Right lobe of liver (tissue), 6 donors: ENCODE measurements around the gene LSP1. TPM values are rescaled to one million over a fixed set of nuclear protein-coding genes. Genes with fewer than 3 reads are reported as not detected.

Source experiments
- ATAC-seq, 4 donors: fragments of 200-7000 bp; cut with Tn5 transposase; one replicate each; pipeline ENCODE4 v1.9.1; 2020; ENCODE audit warnings: mild to moderate bottlenecking in 4 of 4, moderate library complexity in 4 of 4
- DNase-seq, 3 donors: peaks; one replicate each; pipeline ENCODE4 v3.0.0-alpha.2; 2020
- H3K27ac ChIP-seq, 3 donors: fragments of 200-600 bp; one replicate each; pipeline ENCODE4 v1.8.0; 2022
- H3K27me3 ChIP-seq, 2 donors: fragments of 200-600 bp; one replicate each; pipeline ENCODE4 v1.8.0; 2022
- H3K36me3 ChIP-seq, 4 donors: fragments of 200-600 bp; sonication (generic) in 1 of 4; one replicate each; pipeline versions ENCODE4 v1.5.1 to v1.8.0; 2017 to 2022; ENCODE audit warnings: control low read depth in 1 of 4
- H3K4me1 ChIP-seq, 4 donors: fragments of 200-600 bp; sonication (generic) in 1 of 4; one replicate each; pipeline versions ENCODE4 v1.5.1 to v1.8.0; 2017 to 2022; ENCODE audit warnings: control low read depth in 1 of 4
- H3K4me3 ChIP-seq, 3 donors: fragments of 200-600 bp; one replicate each; pipeline ENCODE4 v1.8.0; 2022
- H3K9me3 ChIP-seq, 4 donors: fragments of 200-600 bp; sonication (generic) in 1 of 4; one replicate each; pipeline versions ENCODE4 v1.5.1 to v1.8.0; 2017 to 2022; ENCODE audit warnings: control low read depth in 1 of 4
- POLR2A ChIP-seq: fragments of 450-650 bp; IDR thresholded peaks from one replicate; pipeline ENCODE4 v1.6.1; 2017; ENCODE audit warnings: antibody characterized with exemption, mild to moderate bottlenecking
- whole genome bisulfite sequencing: methylation state at CpG from one replicate; pipeline ENCODE4 v1.1.6; 2018; ENCODE audit warnings: low coverage, low lambda C conversion rate; ENCODE audit not compliant: insufficient coverage; ENCODE audit errors: missing lambda C conversion rate; 5-methylcytosine and 5-hydroxymethylcytosine counted together
- intact Hi-C, 2 donors: fragments of 100-400 bp; cut with DNase I; formaldehyde crosslinking; loops; one replicate each; pipeline versions ENCODE4 v1.11.2 to v1.14.1; 2022
- total RNA-seq, 6 experiments: library from RNA; depleted of rRNA in 2 of 6; stranded (reverse); fragments of >200 nt in 2 of 6; fragmentation: NEBNext Ultra II Directional in 3 of 6; extraction: Animal tissue kit (Norgen Biotek cat#: 25700) in 3 of 6; gene quantifications; one replicate each; pipeline versions ENCODE4 v1.1.0 to v1.2.4, GENCODE V29; 2016 to 2023
- TF ChIP-seq, protein P1 (sequence below), 4 donors: fragments of 200-600 bp in 3 of 4; fragments of 450-650 bp in 1 of 4; IDR thresholded peaks; one replicate each; pipeline versions ENCODE4 v1.5.1 to v1.8.0; 2016 to 2022; ENCODE audit warnings: antibody characterized with exemption in 4 of 4, mild to moderate bottlenecking in 2 of 4
- donor health status: DM: no; HTN: yes; CAD: no.
- donor health status: DM: no; HTN: no; CAD: no.
- donor health status: DM: no; HTN: no; CAD: no.
- donor health status: DM: no; HTN: yes; CAD: no.
- donor health status: DM: no; HTN: yes; CAD: no.

LSP1 gene
- total RNA-seq, 6 experiments from 2014 or later = 2.3 to 20.6 (median 8.8) TPM

DNA sequence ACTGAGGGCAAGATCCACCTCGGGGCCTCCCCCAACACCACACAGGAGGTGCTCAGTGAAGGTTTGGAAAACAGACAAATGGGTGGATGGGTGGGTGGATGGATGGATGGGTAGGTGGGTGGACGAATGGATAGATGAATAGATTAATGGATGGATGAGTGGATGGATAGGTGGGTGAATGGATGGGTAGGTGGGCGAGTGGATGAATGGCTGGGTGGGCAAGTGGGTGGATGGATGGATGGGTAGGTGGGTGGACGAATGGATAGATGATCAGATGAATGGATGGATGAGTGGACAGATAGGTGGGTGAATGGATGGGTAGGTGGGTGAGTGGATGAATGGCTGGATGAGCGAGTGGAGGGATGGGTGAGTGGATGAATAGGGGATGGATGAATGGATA lies 39.7 kb downstream of the LSP1 start:
- no peaks in the 10 kb centered on the region for H3K27me3 ChIP-seq
- no peaks in the 10 kb centered on the region for H3K9me3 ChIP-seq
- DNase-seq (no peak), ATAC-seq (no peak)
- H3K36me3 ChIP-seq = no peaks in the 10 kb centered on the region
- H3K4me3 ChIP-seq = no peak overlapping the region
- no peak for TF ChIP-seq POLR2A
- TF ChIP-seq, protein P1, sequence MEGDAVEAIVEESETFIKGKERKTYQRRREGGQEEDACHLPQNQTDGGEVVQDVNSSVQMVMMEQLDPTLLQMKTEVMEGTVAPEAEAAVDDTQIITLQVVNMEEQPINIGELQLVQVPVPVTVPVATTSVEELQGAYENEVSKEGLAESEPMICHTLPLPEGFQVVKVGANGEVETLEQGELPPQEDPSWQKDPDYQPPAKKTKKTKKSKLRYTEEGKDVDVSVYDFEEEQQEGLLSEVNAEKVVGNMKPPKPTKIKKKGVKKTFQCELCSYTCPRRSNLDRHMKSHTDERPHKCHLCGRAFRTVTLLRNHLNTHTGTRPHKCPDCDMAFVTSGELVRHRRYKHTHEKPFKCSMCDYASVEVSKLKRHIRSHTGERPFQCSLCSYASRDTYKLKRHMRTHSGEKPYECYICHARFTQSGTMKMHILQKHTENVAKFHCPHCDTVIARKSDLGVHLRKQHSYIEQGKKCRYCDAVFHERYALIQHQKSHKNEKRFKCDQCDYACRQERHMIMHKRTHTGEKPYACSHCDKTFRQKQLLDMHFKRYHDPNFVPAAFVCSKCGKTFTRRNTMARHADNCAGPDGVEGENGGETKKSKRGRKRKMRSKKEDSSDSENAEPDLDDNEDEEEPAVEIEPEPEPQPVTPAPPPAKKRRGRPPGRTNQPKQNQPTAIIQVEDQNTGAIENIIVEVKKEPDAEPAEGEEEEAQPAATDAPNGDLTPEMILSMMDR (IDR thresholded peaks at IDR 0.05) = no peak
- 47% methylated on average over 5 of the region's 5 CpGs for WGBS
- H3K27ac ChIP-seq = no peak overlapping the region
- H3K4me1 ChIP-seq = no peaks in the 10 kb centered on the region
- intact Hi-C loops = loop anchor here in 1 of 2 donors (10.0 kb wide), 1 partner anchor 52 kb away; the partner anchor contains the start of gene MRPL23

DNA sequence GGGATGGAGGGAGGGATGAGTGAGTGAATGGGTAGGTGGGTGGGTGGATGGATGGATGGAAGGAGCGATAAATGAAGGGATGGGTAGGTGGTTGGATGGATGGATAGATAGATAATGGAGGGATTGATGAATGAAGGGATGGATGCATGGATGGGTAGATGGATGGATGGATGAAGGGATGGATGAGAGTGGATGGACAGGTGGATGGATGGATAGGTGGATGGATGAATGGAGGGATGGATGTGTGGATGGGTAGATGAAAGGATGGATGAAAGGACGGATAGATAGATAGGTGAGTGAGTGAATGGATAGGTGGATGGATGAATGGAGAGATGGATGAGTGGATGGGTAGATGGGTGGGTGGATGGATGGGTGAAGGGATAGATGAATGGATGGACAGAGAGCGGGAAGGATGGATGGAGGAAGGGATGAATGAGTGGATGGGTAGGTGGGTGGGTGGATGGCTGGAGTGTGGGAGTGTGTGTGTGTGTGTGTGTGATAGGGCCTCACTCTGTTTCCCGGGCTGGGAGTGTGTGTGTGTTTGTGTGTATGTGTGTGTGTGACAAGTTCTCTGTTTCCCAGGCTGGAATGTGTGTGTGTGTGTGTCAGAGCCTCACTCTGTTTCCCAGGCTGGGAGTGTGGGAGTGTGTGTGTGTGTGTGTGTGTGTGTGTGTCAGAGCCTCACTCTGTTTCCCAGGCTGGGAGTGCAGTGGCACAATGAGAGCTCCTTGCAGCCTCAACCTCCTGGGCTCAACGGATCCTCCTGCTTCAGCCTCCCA lies 40.9 kb downstream of the LSP1 start:
- no peak for ATAC-seq
- peak in 1 of 3 donors; percentile 34 for DNase-seq
- Histone ChIP-seq H3K36me3 (no peaks in the 10 kb centered on the region), H3K4me3 (no peak overlapping the region), H3K27ac (no peak overlapping the region), H3K27me3 (no peaks in the 10 kb centered on the region), H3K9me3 (no peaks in the 10 kb centered on the region), H3K4me1 (no peaks in the 10 kb centered on the region)
- intact Hi-C loops = loop anchor here (1.0 to 10.0 kb wide), 2 partner anchors 23 to 51 kb away; partner anchors contain the start of gene MRPL23 (in 1 of the 2)
- WGBS = 69% methylated on average over 3 of the region's 5 CpGs
- TF ChIP-seq, protein P1 (IDR thresholded peaks at IDR 0.05) = no peak

GRCh38 chr11:1894759-1895158 lies 41.9 kb downstream of the LSP1 start:
- WGBS = 84% methylated on average over 8 of the region's 11 CpGs

GRCh38 chr11:1896468-1896867 lies 43.6 kb downstream of the LSP1 start:
- Histone ChIP-seq H3K4me1 (peaks cover 0 to 8% (median 0%) of the 10 kb centered on the region in 4 donors), H3K4me3 (no peak overlapping the region), H3K9me3 (no peaks in the 10 kb centered on the region), H3K27me3 (no peaks in the 10 kb centered on the region), H3K27ac (no peak overlapping the region), H3K36me3 (no peaks in the 10 kb centered on the region)
- 53% methylated on average over 10 of the region's 10 CpGs for WGBS
- no peak for ATAC-seq
- no peak for DNase-seq
- intact Hi-C loops = loop anchor here (5.0 to 10.0 kb wide), 2 partner anchors 46 to 48 kb away; partner anchors contain the start of gene MRPL23 (in 1 of the 2)
- TF ChIP-seq, protein P1 (IDR thresholded peaks at IDR 0.05) = no peak
- TF ChIP-seq POLR2A = no peak

More at GRCh38 chr11:1894759-1895158, 41.9 kb downstream of the LSP1 start:
- H3K4me1 ChIP-seq = peaks cover 0 to 8% (median 0%) of the 10 kb centered on the region in 4 donors
- H3K36me3 ChIP-seq = no peaks in the 10 kb centered on the region
- H3K9me3 ChIP-seq = no peaks in the 10 kb centered on the region
- H3K4me3 ChIP-seq = no peak overlapping the region
- DNase-seq (peak in 1 of 3 donors; percentile 19), ATAC-seq (no peak)
- intact Hi-C loops = loop anchor here (5.0 to 10.0 kb wide), 2 partner anchors 48 to 50 kb away; partner anchors contain the start of gene MRPL23 (in 1 of the 2)
- TF ChIP-seq, protein P1 (IDR thresholded peaks at IDR 0.05) = no peak
- no peak for TF ChIP-seq POLR2A
- no peak overlapping the region for H3K27ac ChIP-seq
- H3K27me3 ChIP-seq = no peaks in the 10 kb centered on the region
